Measurements from ENCODE around the gene KCNK10.

- TF ChIP-seq, protein P1, sequence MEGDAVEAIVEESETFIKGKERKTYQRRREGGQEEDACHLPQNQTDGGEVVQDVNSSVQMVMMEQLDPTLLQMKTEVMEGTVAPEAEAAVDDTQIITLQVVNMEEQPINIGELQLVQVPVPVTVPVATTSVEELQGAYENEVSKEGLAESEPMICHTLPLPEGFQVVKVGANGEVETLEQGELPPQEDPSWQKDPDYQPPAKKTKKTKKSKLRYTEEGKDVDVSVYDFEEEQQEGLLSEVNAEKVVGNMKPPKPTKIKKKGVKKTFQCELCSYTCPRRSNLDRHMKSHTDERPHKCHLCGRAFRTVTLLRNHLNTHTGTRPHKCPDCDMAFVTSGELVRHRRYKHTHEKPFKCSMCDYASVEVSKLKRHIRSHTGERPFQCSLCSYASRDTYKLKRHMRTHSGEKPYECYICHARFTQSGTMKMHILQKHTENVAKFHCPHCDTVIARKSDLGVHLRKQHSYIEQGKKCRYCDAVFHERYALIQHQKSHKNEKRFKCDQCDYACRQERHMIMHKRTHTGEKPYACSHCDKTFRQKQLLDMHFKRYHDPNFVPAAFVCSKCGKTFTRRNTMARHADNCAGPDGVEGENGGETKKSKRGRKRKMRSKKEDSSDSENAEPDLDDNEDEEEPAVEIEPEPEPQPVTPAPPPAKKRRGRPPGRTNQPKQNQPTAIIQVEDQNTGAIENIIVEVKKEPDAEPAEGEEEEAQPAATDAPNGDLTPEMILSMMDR (IDR thresholded peaks at IDR 0.05), result no peak
- TF ChIP-seq POLR2A (IDR thresholded peaks at IDR 0.05) (no peak), POLR2AphosphoS5 (IDR thresholded peaks at IDR 0.05) (no peak)
Observed at GRCh38 chr14:88185843-88186242, 137.2 kb downstream of the KCNK10 start.

Measured in sigmoid colon (tissue), 4 donors.